Measurements from ENCODE around the gene ZFP57. TPM values are rescaled to one million over a fixed set of nuclear protein-coding genes. Genes with fewer than 3 reads are reported as not detected.

ZFP57 gene
- total RNA-seq, 1 donor from 2014 or later: 0.50 TPM

DNA sequence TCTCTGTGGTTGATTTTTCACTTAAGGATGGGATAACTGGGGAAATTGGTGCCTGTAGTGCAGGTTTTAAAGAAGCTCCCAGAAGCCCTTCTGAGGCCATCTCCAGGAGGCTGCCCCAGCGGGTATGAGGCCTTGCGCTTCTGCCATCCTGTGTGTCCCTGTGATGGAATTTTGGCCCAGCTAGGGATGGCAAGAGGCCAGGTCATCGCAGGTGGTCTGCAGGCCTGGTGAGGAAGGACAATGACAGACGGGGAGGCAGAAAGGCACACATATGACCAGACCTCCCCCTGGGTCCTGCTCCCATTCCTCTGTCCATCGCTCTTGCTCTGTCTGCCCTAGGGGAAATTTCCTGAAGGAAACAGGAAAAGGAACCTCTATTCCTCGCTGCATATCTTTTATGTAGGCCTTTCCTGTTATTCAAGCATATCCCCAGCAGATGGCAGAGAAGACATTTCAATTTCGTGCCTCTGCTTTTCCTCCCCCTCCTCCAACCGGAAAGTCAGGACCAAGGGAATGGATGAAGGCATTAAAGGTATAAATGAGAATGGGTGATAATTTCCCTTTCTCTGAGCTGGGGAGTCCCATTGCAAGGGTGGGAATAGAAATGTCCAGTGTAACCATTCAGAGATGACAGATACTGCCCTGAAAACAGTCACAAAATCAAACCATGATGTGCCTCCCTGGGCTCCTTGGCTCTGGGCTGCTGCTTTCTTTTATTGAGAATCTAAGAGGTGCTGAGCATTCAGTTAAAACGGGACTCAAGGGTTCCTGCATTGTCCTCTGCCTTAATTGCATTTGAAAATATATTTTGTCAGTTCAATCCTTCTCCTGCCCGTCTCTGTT is 24.7 kb upstream of the ZFP57 start:
- no peak for TF ChIP-seq EZH2 (IDR thresholded peaks at IDR 0.05; ENCODE audit: insufficient read depth, low read length)
- TF ChIP-seq, protein P1, sequence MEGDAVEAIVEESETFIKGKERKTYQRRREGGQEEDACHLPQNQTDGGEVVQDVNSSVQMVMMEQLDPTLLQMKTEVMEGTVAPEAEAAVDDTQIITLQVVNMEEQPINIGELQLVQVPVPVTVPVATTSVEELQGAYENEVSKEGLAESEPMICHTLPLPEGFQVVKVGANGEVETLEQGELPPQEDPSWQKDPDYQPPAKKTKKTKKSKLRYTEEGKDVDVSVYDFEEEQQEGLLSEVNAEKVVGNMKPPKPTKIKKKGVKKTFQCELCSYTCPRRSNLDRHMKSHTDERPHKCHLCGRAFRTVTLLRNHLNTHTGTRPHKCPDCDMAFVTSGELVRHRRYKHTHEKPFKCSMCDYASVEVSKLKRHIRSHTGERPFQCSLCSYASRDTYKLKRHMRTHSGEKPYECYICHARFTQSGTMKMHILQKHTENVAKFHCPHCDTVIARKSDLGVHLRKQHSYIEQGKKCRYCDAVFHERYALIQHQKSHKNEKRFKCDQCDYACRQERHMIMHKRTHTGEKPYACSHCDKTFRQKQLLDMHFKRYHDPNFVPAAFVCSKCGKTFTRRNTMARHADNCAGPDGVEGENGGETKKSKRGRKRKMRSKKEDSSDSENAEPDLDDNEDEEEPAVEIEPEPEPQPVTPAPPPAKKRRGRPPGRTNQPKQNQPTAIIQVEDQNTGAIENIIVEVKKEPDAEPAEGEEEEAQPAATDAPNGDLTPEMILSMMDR (IDR thresholded peaks at IDR 0.05; ENCODE audit: insufficient read depth, low read depth, low read length): peak; percentile 47
- Histone ChIP-seq H3K27me3 (ENCODE audit: insufficient read depth, low read length) (no peaks in the 10 kb centered on the region), H3K36me3 (ENCODE audit: insufficient read depth, low read length) (no peaks in the 10 kb centered on the region), H4K20me1 (ENCODE audit: insufficient read depth, low read length) (no peaks in the 10 kb centered on the region), H2AFZ (ENCODE audit: low read depth, low read length) (no peak overlapping the region), H3K9me3 (ENCODE audit: insufficient read depth, low read depth, low read length) (no peaks in the 10 kb centered on the region), H3K4me3 (ENCODE audit: insufficient read depth, low read depth, low read length) (no peak overlapping the region), H3K4me1 (ENCODE audit: insufficient read depth, low read length) (no peaks in the 10 kb centered on the region), H3K4me2 (ENCODE audit: low read length) (no peak overlapping the region), H3K27ac (ENCODE audit: low read depth, low read length) (no peak overlapping the region), H3K9ac (ENCODE audit: low read length) (no peak overlapping the region), H3K79me2 (ENCODE audit: insufficient read depth, low read length) (no peaks in the 10 kb centered on the region)
- Mint-ChIP-seq H3K4me1 (ENCODE audit: low read depth, unreplicated experiment) (no peaks in the 10 kb centered on the region), H3K4me3 (ENCODE audit: unreplicated experiment) (no peak overlapping the region), H3K27me3 (ENCODE audit: low read depth, unreplicated experiment) (peaks cover 64% of the 10 kb centered on the region), H3K36me3 (ENCODE audit: low read depth, unreplicated experiment) (no peaks in the 10 kb centered on the region), H3K27ac (ENCODE audit: unreplicated experiment) (peak overlapping the region; percentile 77), H3K9me3 (ENCODE audit: unreplicated experiment) (no peaks in the 10 kb centered on the region)
- peak; percentile 22 for DNase-seq (ENCODE audit: low read depth)
- FAIRE-seq: no peak

DNA sequence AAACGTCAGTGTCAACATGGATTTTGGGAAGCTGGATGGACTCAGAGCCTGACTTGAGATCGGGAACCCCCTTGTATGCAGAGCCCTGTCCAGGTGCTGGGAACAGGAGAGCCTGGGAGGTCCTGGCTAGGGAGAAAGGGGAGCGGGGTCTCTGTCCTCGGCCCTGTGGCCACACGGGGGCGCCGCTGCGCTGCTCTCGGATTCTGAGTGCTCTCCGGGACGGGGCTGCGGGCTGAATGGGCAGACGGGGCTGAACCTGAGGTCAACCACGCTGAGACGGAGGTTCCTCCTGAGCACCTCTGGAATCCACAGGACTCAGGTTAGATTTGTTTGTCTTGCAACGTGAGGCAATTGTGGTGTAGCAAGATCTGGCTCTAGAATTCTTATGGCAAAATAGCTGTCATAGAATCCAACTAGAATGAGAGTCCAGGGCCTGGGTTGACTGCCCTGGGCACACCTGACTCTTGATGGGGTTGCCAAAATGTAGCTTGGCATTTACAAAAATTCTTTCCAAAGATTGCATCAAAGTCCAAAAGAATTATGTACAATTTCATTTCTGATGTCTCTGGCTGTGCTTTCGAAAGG is 21.7 kb upstream of the ZFP57 start:
- Histone ChIP-seq H3K4me2 (ENCODE audit: low read length) (no peak overlapping the region), H3K4me3 (ENCODE audit: insufficient read depth, low read depth, low read length) (no peak overlapping the region), H2AFZ (ENCODE audit: low read depth, low read length) (no peak overlapping the region), H3K9ac (ENCODE audit: low read length) (no peak overlapping the region), H3K27ac (ENCODE audit: low read depth, low read length) (no peak overlapping the region), H3K9me3 (ENCODE audit: insufficient read depth, low read depth, low read length) (no peaks in the 10 kb centered on the region), H3K4me1 (ENCODE audit: insufficient read depth, low read length) (no peaks in the 10 kb centered on the region), H3K27me3 (ENCODE audit: insufficient read depth, low read length) (no peaks in the 10 kb centered on the region), H4K20me1 (ENCODE audit: insufficient read depth, low read length) (no peaks in the 10 kb centered on the region), H3K79me2 (ENCODE audit: insufficient read depth, low read length) (no peaks in the 10 kb centered on the region), H3K36me3 (ENCODE audit: insufficient read depth, low read length) (no peaks in the 10 kb centered on the region)
- Mint-ChIP-seq H3K27ac (ENCODE audit: unreplicated experiment) (no peak overlapping the region), H3K36me3 (ENCODE audit: low read depth, unreplicated experiment) (no peaks in the 10 kb centered on the region), H3K9me3 (ENCODE audit: unreplicated experiment) (no peaks in the 10 kb centered on the region), H3K4me1 (ENCODE audit: low read depth, unreplicated experiment) (no peaks in the 10 kb centered on the region), H3K4me3 (ENCODE audit: unreplicated experiment) (no peak overlapping the region), H3K27me3 (ENCODE audit: low read depth, unreplicated experiment) (peaks cover 46% of the 10 kb centered on the region)
- TF ChIP-seq, protein P1 (IDR thresholded peaks at IDR 0.05; ENCODE audit: insufficient read depth, low read depth, low read length): peak; percentile 5
- no peak for TF ChIP-seq EZH2 (IDR thresholded peaks at IDR 0.05; ENCODE audit: insufficient read depth, low read length)
- DNase-seq (ENCODE audit: low read depth): no peak
- no peak for FAIRE-seq

Data from astrocyte (in vitro differentiated cells and primary cell).